Measurements from ENCODE around the gene BRD1.

GRCh38 chr22:49812838-49813237, 14.8 kb downstream of the BRD1 start:
- TF ChIP-seq CTCF (conservative IDR thresholded peaks at IDR 0.05; ENCODE audit: low read depth, low read length) = no peak
- no peak for TF ChIP-seq EZH2phosphoT487 (IDR thresholded peaks at IDR 0.05; ENCODE audit: borderline replicate concordance, low read length)
- no peak for TF ChIP-seq EZH2 (IDR thresholded peaks at IDR 0.05; ENCODE audit: low read length, unreplicated experiment)
